HG03196 (cell line): ENCODE measurements around the gene ZNF526.
"Not testable (repeated sequence)": the region's sequence is repeated elsewhere in the genome, so short reads cannot be mapped to it uniquely, and the experiment has no call there.

Source experiments
- ATAC-seq: cut with Tn5 transposase; IDR thresholded peaks from one replicate; pipeline ENCODE4 v1.9.1; 2021; ENCODE audit not compliant: unreplicated experiment

ZNF526 gene

GRCh38 chr19:42257842-42258241 lies 37.7 kb downstream of the ZNF526 start:
- ATAC-seq, result not testable (repeated sequence)

GRCh38 chr19:42261763-42262162 lies 41.7 kb downstream of the ZNF526 start:
- ATAC-seq, result no peak

- ATAC-seq, result not testable (repeated sequence)
These were observed 46.0 kb downstream of the ZNF526 start for GRCh38 chr19:42266105-42266504.

DNA sequence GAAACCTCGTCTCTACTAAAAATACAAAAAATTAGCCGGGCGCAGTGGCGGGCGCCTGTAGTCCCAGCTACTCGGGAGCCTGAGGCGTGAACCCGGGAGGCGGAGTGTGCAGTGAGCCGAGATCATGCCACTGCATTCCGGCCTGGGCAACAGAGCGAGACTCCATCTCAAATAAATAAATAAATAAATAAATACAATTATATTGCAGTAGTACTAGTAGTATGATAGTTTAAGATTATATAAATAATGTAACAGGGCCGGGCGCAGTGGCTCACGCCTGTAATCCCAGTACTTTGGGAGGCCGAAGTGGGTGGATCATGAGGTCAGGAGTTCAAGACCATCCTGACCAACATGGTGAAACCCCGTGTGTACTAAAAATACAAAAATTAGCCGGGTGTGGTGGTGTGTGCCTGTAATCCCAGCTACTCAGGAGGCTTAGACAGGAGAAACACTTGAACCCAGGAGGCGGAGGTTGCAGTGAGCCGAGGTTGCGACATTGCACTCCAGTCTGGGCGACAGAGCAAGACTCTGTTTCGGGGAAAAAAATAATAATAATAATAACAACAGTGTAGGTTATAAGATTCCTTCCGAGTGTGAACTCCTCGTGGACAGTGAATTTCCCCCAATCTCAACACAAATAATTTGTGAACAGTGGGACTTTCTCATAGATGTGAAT lies 47.0 kb downstream of the ZNF526 start:
- ATAC-seq, result not testable (repeated sequence)

DNA sequence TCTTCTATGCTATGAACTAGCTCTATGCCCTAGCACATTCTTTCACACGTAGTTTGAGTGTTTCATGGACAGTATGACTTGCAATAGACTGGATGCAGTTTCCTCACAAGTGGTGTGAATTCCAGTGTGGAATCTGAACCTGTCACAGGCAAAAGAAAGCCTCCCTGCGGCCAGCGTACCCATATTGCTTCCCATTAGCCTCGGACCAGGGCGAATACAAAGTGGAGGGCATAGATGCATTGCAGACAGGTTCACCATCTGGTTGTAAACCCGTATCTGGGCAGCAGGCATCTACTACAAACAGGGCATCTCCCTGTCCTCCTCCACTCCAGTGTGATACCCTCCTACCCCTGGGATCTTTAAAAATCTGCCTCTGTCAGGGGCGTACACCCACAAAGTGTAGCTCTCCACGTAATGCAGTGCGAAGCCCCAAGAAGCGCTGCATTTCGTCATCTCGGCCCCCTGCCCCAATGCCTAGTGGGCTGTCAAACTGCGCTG lies 47.6 kb downstream of the ZNF526 start:
- no peak for ATAC-seq

- ATAC-seq, result peak; percentile 60
These were observed 48.1 kb downstream of the ZNF526 start for GRCh38 chr19:42268142-42268703.

GRCh38 chr19:42268704-42269477 lies 48.8 kb downstream of the ZNF526 start, which contains the start of gene CIC:
Gene CIC, plus strand, starts transcription at chr19:42269252. Its CDS starts 2,532 bp downstream, at chr19:42271784.
- ATAC-seq, result peak; percentile 79

DNA sequence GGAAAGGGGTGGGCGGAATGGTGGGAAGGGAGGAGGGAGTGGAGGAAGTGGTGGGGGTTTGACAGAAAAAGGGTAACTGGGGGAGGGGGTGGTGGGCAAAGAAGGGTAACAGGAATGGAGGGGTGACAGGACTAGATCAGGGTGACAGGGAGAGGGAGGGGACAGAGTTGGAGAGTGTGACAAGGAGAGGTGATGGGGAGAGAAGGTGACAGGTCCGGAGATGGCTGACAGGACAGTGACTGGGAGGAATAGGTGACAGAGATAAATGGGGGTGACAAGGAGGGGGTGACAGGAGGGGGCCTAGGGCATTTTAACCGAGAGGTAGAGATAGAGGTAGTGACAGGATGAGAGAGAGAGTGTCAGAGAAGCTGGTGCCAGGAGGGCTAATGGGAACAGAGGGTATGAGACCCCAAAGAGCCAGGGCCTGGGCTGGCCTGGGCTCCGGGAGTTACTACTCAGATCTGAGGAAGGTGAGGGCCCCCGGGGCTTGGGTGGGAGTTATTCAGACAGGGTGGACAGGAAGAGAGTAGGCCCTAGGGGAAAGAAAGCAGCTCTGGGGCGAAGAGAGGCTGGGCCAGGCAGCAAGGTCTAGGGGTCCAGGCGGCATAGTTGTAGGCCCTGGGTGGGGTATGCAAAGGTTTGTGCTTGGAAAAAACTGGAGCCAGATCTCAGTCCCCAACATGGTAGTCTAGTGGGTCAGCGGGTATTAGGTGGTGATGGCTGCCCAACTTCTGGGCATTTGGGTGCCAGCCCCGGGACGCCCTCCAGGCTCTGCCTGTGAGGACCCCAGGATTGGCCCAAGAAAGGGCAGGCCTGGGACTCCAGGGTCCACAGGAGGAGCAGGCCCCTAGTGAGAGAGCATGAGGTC lies 49.6 kb downstream of the ZNF526 start:
- no peak for ATAC-seq

DNA sequence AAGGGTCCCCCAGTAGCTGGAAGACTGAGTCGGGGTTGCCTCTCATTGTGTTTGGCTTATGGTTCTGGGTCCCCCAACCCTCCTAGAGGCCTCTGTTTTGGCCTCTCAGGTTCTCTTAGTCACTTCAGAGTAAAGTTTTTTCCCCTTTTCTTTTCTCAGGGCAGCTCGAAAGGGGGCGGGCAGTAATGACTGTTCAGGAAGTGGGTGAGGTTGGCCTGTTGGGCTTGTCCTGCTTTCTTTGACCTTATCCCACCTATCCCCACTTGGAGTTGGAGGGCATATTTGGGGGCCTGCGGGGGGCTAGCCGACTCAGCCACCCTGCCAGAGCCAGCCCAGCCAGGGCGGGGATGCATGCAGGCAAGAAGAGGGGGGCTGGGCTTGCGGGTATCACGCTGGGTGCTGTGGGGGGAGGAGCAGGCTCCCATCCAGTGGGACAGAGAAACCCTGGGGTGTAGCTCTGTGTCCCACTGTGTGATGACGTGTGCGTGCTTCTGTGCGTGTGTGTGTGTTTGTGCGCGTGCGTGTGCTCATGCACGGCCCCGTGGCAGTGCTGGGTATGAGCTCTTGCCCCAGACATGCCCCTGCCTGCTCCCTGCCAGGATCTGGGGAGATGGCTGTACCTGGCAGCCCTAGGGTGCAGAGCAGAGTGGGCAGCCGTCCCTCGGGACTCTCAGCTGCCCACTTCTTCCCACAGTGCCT lies 50.4 kb downstream of the ZNF526 start:
- no peak for ATAC-seq

GRCh38 chr19:42271045-42271419 lies 50.9 kb downstream of the ZNF526 start:
- no peak for ATAC-seq

- ATAC-seq, result no peak
These were observed 51.9 kb downstream of the ZNF526 start for GRCh38 chr19:42271861-42272534.

DNA sequence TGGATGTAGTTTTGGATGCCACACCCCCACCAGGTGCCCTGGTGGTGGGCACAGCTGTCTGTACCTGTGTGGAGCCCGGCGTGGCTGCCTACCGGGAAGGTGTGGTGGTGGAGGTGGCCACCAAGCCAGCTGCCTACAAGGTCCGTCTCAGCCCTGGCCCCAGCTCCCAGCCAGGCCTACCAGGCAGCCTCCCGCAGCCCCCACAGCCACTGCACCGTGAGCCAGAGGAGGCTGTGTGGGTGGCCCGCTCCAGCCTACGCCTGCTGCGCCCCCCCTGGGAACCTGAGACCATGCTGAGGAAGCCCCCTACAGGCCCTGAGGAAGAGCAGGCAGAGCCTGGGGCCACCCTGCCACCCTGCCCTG lies 52.4 kb downstream of the ZNF526 start:
- ATAC-seq, result no peak

- ATAC-seq, result no peak
These were observed 52.9 kb downstream of the ZNF526 start for GRCh38 chr19:42272989-42273406.

GRCh38 chr19:42273407-42274064 lies 53.4 kb downstream of the ZNF526 start:
- no peak for ATAC-seq

DNA sequence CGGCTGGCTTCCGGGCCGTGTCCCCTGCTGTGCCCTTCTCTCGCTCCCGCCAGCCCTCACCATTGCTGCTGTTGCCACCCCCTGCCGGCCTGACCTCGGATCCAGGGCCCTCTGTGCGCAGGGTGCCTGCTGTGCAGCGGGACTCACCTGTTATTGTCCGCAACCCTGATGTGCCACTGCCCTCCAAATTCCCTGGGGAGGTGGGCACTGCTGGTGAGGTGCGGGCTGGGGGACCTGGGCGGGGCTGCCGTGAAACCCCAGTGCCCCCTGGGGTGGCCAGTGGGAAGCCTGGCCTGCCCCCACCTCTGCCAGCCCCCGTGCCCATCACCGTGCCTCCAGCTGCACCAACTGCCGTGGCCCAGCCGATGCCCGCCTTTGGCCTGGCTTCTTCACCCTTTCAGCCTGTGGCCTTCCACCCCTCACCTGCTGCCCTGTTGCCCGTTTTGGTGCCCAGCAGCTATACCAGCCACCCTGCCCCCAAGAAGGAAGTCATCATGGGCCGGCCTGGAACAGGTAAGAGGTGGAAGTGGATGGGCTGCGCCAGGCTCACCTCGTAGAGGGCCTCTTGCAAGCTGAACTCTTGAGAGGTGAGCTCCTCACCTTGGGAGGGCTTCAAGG lies 54.1 kb downstream of the ZNF526 start:
- ATAC-seq, result no peak

GRCh38 chr19:42275103-42275502 lies 55.0 kb downstream of the ZNF526 start:
- ATAC-seq, result no peak

DNA sequence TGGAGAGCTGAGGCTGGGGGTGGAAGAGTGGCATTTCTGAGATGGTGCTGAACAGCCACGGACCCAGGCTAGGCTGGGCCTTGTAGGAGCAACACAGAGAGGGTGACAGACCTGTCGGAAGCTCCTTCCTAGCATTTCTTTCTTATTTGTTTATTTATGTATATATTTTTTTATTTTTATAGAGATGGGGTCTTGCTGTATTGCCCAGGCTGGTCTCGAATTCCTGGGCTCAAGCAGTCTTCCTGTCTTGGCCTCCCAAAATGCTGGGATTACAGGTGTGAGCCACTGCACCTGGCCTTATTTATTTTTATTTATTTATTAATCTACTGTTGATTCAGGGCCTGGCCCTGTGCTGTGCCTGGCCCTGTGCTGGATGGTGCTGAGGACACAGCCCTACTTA lies 55.4 kb downstream of the ZNF526 start:
- no peak for ATAC-seq

DNA sequence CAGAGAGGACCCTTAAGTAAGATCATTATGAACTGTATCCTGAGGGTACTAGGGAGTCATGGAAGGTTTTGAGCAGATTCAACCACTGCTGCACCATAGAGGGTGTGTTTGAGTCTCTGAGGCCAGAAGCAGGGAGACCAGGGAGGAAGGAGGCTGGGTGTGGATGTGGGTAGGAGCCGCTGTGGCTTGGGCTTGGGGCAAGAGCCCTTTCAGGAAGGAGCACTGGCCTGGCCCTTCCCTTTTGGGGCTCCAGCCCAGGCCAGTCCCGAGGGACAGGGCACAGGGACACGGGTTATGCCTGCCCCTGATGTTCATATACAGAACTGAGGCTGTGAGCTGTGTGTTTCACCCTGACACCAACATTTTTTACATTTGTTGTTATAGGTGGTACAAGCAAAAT lies 56.2 kb downstream of the ZNF526 start:
- no peak for ATAC-seq

DNA sequence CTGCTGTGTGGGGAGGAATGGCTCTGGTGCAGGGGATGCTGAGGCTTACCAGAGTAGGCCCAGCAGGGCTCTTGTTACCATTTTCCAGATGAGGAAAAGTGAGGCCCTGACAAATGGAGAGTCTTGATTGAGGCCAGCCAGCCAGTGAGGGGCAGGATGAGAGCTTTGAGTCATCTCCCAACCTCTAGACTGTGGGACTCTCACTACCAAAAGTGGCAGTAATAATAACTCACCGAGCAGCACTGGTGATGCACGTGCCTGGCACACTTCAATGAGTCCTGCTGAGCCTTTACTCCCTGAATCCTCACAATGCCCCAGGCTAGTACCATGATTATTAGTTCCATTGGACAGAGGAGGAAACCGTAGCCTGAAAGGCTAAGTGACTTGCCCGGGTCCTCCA lies 56.7 kb downstream of the ZNF526 start:
- ATAC-seq, result no peak
